Aorta (tissue), 5 donors: ENCODE results near the gene ARL2. TPM values are rescaled to one million over a fixed set of nuclear protein-coding genes. Genes with fewer than 3 reads are reported as not detected.

Experiments used
- ATAC-seq: fragments of 200-7000 bp; cut with Tn5 transposase; one replicate; pipeline ENCODE4 v1.9.1; 2022; ENCODE audit warnings: moderate library complexity; ENCODE audit not compliant: low FRiP score
- DNase-seq, 2 donors: peaks; one replicate each; pipeline ENCODE4 v3.0.0-alpha.2; 2020
- H3K27ac ChIP-seq, 2 donors: one replicate each; pipeline ENCODE4 v1.5.1; 2013; ENCODE audit warnings: low read length in 2 of 2, mild to moderate bottlenecking in 2 of 2, moderate library complexity in 2 of 2, control low read depth in 1 of 2, inconsistent platforms in 1 of 2, low read depth in 1 of 2
- H3K27me3 ChIP-seq, 2 donors: one replicate each; pipeline ENCODE4 v1.6.1; 2013; ENCODE audit warnings: control low read depth in 1 of 2, low read length in 1 of 2, mild to moderate bottlenecking in 1 of 2, moderate library complexity in 1 of 2; ENCODE audit not compliant: insufficient read depth in 2 of 2, control insufficient read depth in 1 of 2
- H3K36me3 ChIP-seq, 2 donors: one replicate each; pipeline ENCODE4 v1.6.1; 2013; ENCODE audit warnings: control low read depth in 1 of 2, low read length in 1 of 2, mild to moderate bottlenecking in 1 of 2; ENCODE audit not compliant: insufficient read depth in 2 of 2, control insufficient read depth in 1 of 2
- H3K4me1 ChIP-seq, 2 donors: one replicate each; pipeline ENCODE4 v1.6.1; 2013; ENCODE audit warnings: low read length in 2 of 2, control low read depth in 1 of 2, mild to moderate bottlenecking in 1 of 2, moderate library complexity in 1 of 2; ENCODE audit not compliant: insufficient read depth in 2 of 2, control insufficient read depth in 1 of 2
- H3K4me3 ChIP-seq, 2 donors: one replicate each; pipeline ENCODE4 v1.5.1; 2013; ENCODE audit warnings: low read length in 2 of 2, control low read depth in 1 of 2, mild to moderate bottlenecking in 1 of 2
- H3K9me3 ChIP-seq: one replicate; pipeline ENCODE4 v1.6.1; 2013; ENCODE audit warnings: mild to moderate bottlenecking, low read length; ENCODE audit not compliant: control insufficient read depth
- WGBS, 2 donors: extraction: QIAGEN DNeasy Blood & Tissue Kit; methylation state at CpG; one replicate each; pipeline ENCODE4 v1.1.7; 2013; 5-methylcytosine and 5-hydroxymethylcytosine counted together
- intact Hi-C, 2 donors: fragments of 100-400 bp; cut with DNase I; formaldehyde crosslinking; loops; one replicate each; pipeline versions ENCODE4 v1.14.2 to v1.15.0; 2022
- polyA plus RNA-seq, 2 donors: library from polyadenylated mRNA; stranded (reverse); fragments of 200-250 nt; gene quantifications; one replicate each; pipeline ENCODE4 v1.2.3, GENCODE V29; 2013
- total RNA-seq, 2 donors: library from RNA; stranded (reverse); fragmentation: NEBNext Ultra II Directional; extraction: Animal tissue kit (Norgen Biotek cat#: 25700); gene quantifications; one replicate each; pipeline ENCODE4 v1.2.1, GENCODE V29; 2021
- donor health status: healthy with polysubstance abuse.
- donor health status: Bipolar disorder and iron deficiency.
- donor health status: DM: no; HTN: no; CAD: no.
- donor health status: DM: no; HTN: no; CAD: no.
- donor health status: DM: yes; HTN: yes; CAD: no.

Gene ARL2
- total and polyA plus RNA-seq, 4 donors: 96.3 to 175 (median 125) TPM

DNA sequence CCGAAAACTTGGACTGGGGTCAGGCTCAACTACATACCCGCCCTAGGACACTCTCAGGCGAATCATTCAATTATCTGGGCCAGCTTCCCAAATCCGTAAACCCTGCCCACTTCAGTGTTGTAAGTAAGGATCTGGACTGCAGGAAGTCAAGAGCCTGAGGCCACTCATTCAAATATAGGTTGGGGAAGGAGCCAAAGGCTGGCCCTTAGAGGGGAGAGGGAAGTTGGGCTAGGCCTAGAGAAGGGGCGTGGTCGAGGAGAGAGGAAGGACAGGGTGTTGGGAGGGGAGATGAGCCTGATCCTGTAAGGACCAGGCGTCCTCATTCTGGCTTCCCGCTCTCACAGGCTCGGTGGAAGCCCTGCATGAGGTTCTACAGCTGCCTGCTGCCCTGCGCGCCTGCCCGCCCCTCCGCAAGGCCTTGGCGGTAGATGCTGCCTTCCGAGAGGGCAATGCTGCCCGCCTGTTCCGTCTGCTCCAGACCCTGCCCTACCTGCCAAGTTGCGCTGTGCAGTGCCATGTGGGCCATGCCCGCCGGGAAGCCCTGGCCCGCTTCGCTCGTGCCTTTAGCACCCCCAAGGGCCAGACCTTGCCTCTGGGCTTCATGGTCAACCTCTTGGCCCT lies 30.0 kb downstream of the ARL2 start:
- no peaks in the 10 kb centered on the region for H3K36me3 ChIP-seq
- no peaks in the 10 kb centered on the region for H3K9me3 ChIP-seq
- H3K4me1 ChIP-seq: no peaks in the 10 kb centered on the region
- intact Hi-C loops: loop anchor here in 1 of 2 donors (5.0 kb wide), 1 partner anchor 53 kb away; the partner anchor contains the start of gene VPS51
- H3K4me3 ChIP-seq: no peak overlapping the region
- DNase-seq (peak in 1 of 2 donors; percentile 78), ATAC-seq (no peak)
- WGBS, 2 donors: 91 to 92% methylated on average over 20 to 23 of the region's 23 CpGs
- no peaks in the 10 kb centered on the region for H3K27me3 ChIP-seq
- no peak overlapping the region for H3K27ac ChIP-seq

DNA sequence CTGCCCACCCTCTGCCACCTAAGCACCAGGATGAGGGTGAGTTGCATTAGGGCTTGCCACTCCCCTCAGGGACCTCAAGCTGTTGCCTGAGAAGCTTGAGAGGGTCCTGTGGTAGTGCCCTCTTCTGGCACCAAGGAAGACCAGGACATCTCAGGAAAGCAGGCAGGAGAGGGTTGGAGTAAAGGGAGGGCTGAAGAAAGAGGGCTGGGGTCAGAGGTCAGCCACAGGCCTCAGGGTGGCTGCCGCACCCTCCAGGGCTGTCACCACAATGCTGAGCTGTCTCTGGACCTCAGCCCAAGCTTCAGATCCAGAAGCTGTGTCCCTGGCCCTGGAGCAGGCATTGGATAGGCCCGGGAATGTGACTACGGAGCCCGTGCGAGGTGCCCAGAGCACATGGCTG lies 31.1 kb downstream of the ARL2 start:
- DNase-seq (no peak), ATAC-seq (no peak)
- intact Hi-C loops: no loop called here
- 81 to 82% methylated on average over 5 of the region's 5 CpGs for WGBS, 2 donors
- Histone ChIP-seq H3K27ac (no peak overlapping the region), H3K9me3 (no peaks in the 10 kb centered on the region), H3K4me1 (no peaks in the 10 kb centered on the region), H3K4me3 (no peak overlapping the region), H3K36me3 (no peaks in the 10 kb centered on the region), H3K27me3 (no peaks in the 10 kb centered on the region)

DNA sequence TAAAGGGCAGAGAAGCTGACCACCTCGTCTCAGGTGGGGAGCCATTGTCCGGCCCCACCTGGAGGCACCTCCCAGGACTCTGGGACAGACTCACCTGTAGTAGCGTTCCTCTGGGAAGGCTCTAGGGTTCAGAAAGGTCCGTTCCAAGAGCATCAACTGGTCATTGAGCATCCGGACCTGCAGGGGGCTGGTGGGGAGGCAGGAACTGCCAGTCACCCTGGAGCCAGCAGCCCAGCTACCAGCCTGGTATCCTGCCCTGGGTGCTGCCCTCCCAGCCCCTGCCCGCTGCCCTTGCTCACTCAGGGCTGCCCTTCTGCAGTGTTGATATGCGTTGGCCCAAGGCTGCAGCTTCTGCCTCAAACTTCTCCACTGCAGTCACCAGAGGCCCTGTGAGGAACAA lies 31.8 kb downstream of the ARL2 start:
- intact Hi-C loops: no loop called here
- 77 to 84% methylated on average over 7 of the region's 7 CpGs for WGBS, 2 donors
- no peak for DNase-seq
- Histone ChIP-seq H3K4me1 (no peaks in the 10 kb centered on the region), H3K36me3 (no peaks in the 10 kb centered on the region), H3K9me3 (no peaks in the 10 kb centered on the region), H3K4me3 (no peak overlapping the region), H3K27ac (no peak overlapping the region), H3K27me3 (no peaks in the 10 kb centered on the region)
- no peak for ATAC-seq

DNA sequence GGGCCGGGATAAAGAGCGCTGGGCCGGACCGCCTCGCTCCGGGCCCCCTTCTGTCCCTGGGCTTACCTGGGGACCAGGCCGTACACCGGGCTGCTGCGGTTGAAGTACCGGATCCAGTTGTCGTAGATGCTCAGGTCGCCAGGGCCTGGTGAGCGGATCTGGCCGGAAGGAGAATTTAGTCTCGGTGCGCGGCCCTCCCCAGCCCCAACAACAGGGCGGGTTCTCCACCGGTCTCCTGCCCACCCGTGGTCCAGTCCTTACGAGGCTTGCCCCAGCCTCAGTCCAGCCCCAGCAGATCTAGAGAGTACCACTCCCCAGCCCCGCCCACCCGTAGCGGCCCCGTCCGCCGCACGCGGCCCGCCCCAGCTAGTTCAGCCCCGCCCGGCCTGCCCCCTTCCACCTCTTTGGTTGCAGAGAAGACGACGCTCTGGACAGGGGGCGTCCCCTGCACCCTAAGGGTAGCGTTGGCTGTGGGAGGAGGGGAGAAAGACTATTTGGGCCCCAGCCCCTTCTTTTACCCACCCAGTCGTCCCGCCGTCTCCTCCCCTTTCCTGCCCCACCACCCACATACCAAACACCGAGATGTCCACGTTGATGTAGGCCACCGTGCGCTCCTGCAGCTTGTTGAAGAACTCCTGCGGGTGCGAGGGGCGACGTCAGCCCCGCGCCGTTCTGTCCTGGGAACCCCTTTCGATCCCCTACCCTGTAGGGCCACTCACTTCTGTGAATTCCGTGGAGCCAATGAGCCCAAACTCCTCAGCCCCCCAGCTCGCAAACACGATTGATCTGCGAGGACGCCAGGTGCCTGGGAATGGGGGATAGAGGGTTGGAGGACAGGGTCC lies 33.8 kb downstream of the ARL2 start:
- Histone ChIP-seq H3K4me1 (no peaks in the 10 kb centered on the region), H3K36me3 (no peaks in the 10 kb centered on the region), H3K27me3 (no peaks in the 10 kb centered on the region), H3K4me3 (peak overlapping the region; percentile 2 to 15), H3K27ac (no peak overlapping the region), H3K9me3 (no peaks in the 10 kb centered on the region)
- WGBS, 2 donors: 8 to 9% methylated on average over 54 to 56 of the region's 56 CpGs
- ATAC-seq (peak; percentile 64), DNase-seq (peak; percentile 61 to 87)
- intact Hi-C loops: no loop called here

DNA sequence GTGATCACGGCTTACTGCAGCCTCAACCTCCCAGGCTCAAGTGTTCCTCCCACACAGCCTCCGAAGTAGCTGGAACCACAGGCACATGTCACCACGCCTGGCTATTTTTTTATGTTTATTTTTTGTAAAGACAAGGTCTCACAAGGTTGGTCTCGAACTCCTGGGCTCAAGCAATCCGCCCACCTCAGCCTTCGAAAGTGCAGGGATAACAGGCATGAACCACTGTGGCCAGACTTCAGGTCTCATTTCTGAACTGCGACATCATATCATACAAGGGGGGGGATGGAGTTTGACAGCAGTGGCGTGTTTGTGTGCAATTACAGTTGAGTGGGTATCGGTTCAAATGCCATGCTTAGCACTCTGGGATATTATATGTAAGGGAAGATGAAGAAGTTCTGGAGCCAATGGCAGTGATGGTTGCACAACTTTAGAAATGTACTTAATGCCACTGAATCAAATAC lies 37.5 kb downstream of the ARL2 start:
- no peak overlapping the region for H3K4me3 ChIP-seq

DNA sequence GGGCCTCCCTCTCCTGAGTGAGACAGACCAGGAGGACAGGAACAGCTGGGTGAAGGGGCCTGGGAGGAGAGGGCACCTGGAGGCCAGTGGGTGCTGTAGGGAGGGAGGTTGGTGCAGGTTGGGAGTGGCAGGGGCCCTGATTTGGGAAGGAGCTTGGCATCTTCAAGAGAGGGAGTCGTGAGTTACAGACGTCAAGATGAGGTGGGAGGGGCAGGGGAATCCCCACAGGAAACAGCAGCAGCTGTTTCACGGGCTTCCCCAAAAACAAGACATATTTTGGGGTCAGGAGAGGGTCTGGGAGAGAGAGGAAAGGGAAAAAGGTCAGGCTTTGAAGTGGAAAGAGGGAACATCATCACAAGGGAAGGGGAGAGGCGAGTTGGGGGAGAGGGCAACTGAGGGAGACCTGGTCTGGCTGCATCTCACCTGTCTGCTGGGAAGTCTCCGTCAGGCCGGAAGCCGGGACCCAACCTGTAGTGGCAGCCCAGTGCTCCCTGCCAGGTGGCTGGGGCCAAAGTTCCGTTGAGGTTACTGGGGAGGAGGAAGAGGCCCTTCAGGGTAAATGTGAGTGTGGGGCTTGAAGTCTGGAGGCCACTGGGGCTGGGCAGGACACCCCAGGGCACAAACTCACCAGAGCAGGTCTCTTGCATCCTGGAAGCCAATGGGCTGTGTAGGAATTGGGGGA lies 40.0 kb downstream of the ARL2 start:
- H3K27ac ChIP-seq: no peak overlapping the region
- DNase-seq (no peak), ATAC-seq (no peak)
- H3K9me3 ChIP-seq: no peaks in the 10 kb centered on the region
- no peak overlapping the region for H3K4me3 ChIP-seq
- no peaks in the 10 kb centered on the region for H3K4me1 ChIP-seq
- intact Hi-C loops: no loop called here
- H3K27me3 ChIP-seq: no peaks in the 10 kb centered on the region
- H3K36me3 ChIP-seq: no peaks in the 10 kb centered on the region
- WGBS, 2 donors: 53 to 57% methylated on average over 8 of the region's 8 CpGs

More for the DNA sequence above, 37.5 kb downstream of the ARL2 start:
- no peaks in the 10 kb centered on the region for H3K9me3 ChIP-seq
- no peaks in the 10 kb centered on the region for H3K27me3 ChIP-seq
- DNase-seq: no peak
- no peaks in the 10 kb centered on the region for H3K4me1 ChIP-seq
- WGBS, 2 donors: 56% methylated on average over 9 of the region's 9 CpGs
- H3K36me3 ChIP-seq: no peaks in the 10 kb centered on the region
- intact Hi-C loops: no loop called here
- H3K27ac ChIP-seq: no peak overlapping the region
- ATAC-seq: no peak

DNA sequence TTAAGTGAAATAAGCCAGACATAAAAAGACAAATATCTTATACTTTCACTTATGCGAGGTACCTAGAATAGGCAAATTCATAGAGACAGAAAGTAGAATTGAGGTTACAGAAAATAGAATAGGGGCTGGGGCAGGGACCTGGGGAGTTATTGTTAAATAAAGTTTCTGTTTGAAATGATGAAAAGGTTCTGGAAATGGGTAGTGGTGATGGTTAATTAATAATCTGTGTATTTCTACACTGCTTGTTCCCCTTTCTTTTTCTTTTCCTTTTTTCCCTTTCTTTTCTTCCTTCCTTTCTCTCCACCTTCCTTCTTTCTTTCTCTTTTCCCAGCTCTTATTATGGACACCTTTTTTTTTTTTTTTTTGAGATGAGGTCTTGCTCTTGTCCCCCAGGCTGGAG lies 41.6 kb downstream of the ARL2 start:
- Histone ChIP-seq H3K27me3 (no peaks in the 10 kb centered on the region), H3K4me3 (no peak overlapping the region), H3K9me3 (no peaks in the 10 kb centered on the region), H3K4me1 (no peaks in the 10 kb centered on the region), H3K27ac (no peak overlapping the region), H3K36me3 (no peaks in the 10 kb centered on the region)
- DNase-seq (no peak), ATAC-seq (no peak)
- intact Hi-C loops: no loop called here
- 75 to 79% methylated on average over 1 of the region's 1 CpG for WGBS, 2 donors

DNA sequence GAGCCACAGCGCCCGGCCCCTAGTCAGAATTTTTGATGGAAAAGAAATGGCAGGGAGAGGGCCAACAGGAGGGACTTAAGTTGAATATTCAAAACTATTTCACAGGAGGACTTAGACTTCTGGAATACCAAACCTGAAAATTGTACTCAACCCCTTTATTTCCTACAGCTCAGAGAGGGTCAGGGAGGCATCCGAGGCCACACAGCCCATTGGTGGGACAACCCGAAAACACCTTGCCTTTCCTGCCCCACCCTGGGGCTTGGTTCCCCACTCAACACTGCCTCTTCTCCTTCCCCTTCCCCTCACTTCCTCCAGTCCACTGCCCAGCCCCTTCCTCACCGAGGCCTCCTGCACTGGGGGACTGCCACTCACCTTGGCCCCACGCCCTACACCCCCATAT lies 43.0 kb downstream of the ARL2 start:
- H3K27me3 ChIP-seq: no peaks in the 10 kb centered on the region
- no peak for ATAC-seq
- H3K36me3 ChIP-seq: no peaks in the 10 kb centered on the region
- intact Hi-C loops: no loop called here
- H3K4me1 ChIP-seq: no peaks in the 10 kb centered on the region
- H3K27ac ChIP-seq: no peak overlapping the region
- no peak overlapping the region for H3K4me3 ChIP-seq
- no peaks in the 10 kb centered on the region for H3K9me3 ChIP-seq
- WGBS, 2 donors: 88 to 91% methylated on average over 6 of the region's 6 CpGs
- no peak for DNase-seq
